DND-41 (cell line): ENCODE data around the gene SLC36A3.

Experiments
- ATAC-seq: fragments of 200-7000 bp; cut with Tn5 transposase; 3 replicates; pipeline ENCODE4 v1.9.1; 2021; ENCODE audit warnings: low read depth; ENCODE audit not compliant: insufficient read depth
- DNase-seq: peaks from one replicate; pipeline ENCODE4 v3.0.0-alpha.2; 2020
- H2AFZ ChIP-seq: 2 replicates; pipeline ENCODE4 v1.6.0; 2012; ENCODE audit warnings: low read depth, low read length
- H3K27ac ChIP-seq: 2 replicates; pipeline ENCODE4 v1.5.1; 2012; ENCODE audit warnings: low read length, inconsistent platforms
- H3K27me3 ChIP-seq: fragments of 200-600 bp; sonication (generic); 2 replicates; pipeline ENCODE4 v1.6.0; 2012; ENCODE audit warnings: low read length, mild to moderate bottlenecking, inconsistent platforms; ENCODE audit not compliant: insufficient read depth, poor library complexity
- H3K36me3 ChIP-seq: 2 replicates; pipeline ENCODE4 v1.5.1; 2012; ENCODE audit warnings: low read length, inconsistent platforms; ENCODE audit not compliant: insufficient read depth
- H3K4me1 ChIP-seq: 2 replicates; pipeline ENCODE4 v1.5.1; 2012; ENCODE audit warnings: mild to moderate bottlenecking, low read length; ENCODE audit not compliant: insufficient read depth
- H3K4me2 ChIP-seq: 2 replicates; pipeline ENCODE4 v1.6.0; 2012; ENCODE audit warnings: mild to moderate bottlenecking, moderate library complexity, low read length, inconsistent platforms; ENCODE audit not compliant: insufficient read depth
- H3K4me3 ChIP-seq, 2 experiments: fragments of 200-600 bp in 1 of 2; shearing (Covaris generic) in 1 of 2; 2 replicates each; pipeline ENCODE4 v1.5.1; 2012 to 2016; ENCODE audit warnings: inconsistent platforms in 2 of 2, low read length in 2 of 2, mild to moderate bottlenecking in 2 of 2, low read depth in 1 of 2, moderate library complexity in 1 of 2
- H3K79me2 ChIP-seq: 2 replicates; pipeline ENCODE4 v1.6.0; 2012; ENCODE audit warnings: low read length, inconsistent platforms; ENCODE audit not compliant: insufficient read depth
- H3K9ac ChIP-seq: 2 replicates; pipeline ENCODE4 v1.6.0; 2012; ENCODE audit warnings: low read depth, mild to moderate bottlenecking, inconsistent platforms, low read length, moderate library complexity
- H3K9me3 ChIP-seq: 2 replicates; pipeline ENCODE4 v1.5.1; 2012; ENCODE audit warnings: low read length, moderate library complexity, mild to moderate bottlenecking, inconsistent platforms; ENCODE audit not compliant: insufficient read depth, severe bottlenecking
- H4K20me1 ChIP-seq: 2 replicates; pipeline ENCODE4 v1.6.0; 2012; ENCODE audit warnings: low read length; ENCODE audit not compliant: insufficient read depth
- EZH2 ChIP-seq: IDR thresholded peaks from 3 replicates; pipeline ENCODE4 v1.6.1; 2012; ENCODE audit warnings: borderline replicate concordance, low read depth, mild to moderate bottlenecking, moderate library complexity, low read length, inconsistent platforms; ENCODE audit not compliant: severe bottlenecking
- TF ChIP-seq, protein P1 (sequence below): IDR thresholded peaks from 2 replicates; pipeline ENCODE4 v1.5.1; 2012; ENCODE audit warnings: borderline replicate concordance, low read length, moderate library complexity, mild to moderate bottlenecking; ENCODE audit not compliant: poor library complexity, severe bottlenecking; ENCODE audit errors: extremely low read depth

The SLC36A3 gene

DNA sequence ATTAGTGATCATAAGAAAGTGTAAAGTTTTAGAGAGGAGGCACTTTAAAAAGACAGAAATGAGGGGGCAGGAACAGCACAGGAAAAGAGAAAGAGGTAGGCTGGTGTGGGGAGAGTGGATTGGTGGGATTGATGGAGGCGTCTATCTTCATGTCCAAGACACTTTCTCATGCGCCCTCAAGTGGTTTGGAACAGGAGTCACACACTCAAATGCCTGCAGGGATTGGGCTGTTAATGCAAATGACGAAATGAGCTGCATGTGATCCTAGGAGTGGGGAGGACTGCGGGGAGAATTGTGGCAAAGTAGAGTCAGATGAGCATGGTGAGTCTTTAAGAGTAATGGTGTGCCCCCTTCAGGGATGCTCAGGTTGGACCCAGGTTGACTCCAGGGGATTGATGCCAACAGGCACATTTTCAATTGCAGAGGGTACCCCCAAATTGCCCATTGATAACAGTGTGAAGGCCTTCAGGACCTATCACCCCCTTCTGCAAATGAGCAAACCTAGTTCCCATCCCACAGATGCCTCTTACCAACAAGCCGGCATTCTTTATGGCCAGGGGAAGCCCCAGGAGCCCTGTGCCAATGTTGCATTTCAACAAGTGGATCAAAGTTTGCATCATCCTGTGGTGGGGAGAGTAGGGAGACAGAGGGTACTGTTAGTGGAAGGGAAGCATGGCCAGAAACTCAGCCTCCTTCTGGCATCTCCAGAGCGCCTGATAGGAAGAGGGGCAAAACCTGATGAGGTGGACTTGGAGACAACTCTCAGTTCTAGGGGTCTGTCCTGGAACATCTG lies 5.3 kb downstream of the SLC36A3 start:
- Histone ChIP-seq H3K9ac (no peak overlapping the region), H3K9me3 (no peaks in the 10 kb centered on the region), H3K4me2 (no peak overlapping the region), H3K4me1 (no peaks in the 10 kb centered on the region), H3K4me3 (no peak overlapping the region), H2AFZ (no peak overlapping the region), H3K27me3 (peaks cover 15% of the 10 kb centered on the region), H3K79me2 (no peaks in the 10 kb centered on the region), H3K36me3 (no peaks in the 10 kb centered on the region), H4K20me1 (no peaks in the 10 kb centered on the region), H3K27ac (no peak overlapping the region)
- no peak for TF ChIP-seq EZH2
- TF ChIP-seq, protein P1, sequence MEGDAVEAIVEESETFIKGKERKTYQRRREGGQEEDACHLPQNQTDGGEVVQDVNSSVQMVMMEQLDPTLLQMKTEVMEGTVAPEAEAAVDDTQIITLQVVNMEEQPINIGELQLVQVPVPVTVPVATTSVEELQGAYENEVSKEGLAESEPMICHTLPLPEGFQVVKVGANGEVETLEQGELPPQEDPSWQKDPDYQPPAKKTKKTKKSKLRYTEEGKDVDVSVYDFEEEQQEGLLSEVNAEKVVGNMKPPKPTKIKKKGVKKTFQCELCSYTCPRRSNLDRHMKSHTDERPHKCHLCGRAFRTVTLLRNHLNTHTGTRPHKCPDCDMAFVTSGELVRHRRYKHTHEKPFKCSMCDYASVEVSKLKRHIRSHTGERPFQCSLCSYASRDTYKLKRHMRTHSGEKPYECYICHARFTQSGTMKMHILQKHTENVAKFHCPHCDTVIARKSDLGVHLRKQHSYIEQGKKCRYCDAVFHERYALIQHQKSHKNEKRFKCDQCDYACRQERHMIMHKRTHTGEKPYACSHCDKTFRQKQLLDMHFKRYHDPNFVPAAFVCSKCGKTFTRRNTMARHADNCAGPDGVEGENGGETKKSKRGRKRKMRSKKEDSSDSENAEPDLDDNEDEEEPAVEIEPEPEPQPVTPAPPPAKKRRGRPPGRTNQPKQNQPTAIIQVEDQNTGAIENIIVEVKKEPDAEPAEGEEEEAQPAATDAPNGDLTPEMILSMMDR = peak; percentile 62
- DNase-seq = peak; percentile 39
- ATAC-seq = peak; percentile 85

DNA sequence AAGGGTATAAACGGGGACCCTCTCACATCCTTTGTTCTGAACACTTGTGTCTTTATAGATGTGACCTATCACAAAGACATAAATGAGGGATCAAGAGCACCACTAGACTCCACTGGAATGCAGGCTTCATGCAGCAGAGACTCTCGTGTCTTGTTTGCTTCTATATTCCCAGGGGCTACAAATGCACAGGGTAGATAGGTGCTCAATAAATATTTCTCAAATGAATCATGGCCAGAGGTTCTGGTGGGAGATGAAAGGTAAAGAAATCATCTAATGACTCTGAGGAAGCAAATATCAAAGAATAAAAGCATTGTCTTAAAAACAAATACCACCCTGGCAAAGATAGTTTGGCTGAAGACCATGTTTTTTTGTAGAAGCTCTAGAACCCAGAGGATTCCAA lies 6.6 kb downstream of the SLC36A3 start:
- DNase-seq (no peak), ATAC-seq (no peak)
- Histone ChIP-seq H2AFZ (no peak overlapping the region), H3K27ac (no peak overlapping the region), H3K79me2 (no peaks in the 10 kb centered on the region), H3K9ac (no peak overlapping the region), H3K27me3 (peaks cover 10% of the 10 kb centered on the region), H3K4me1 (no peaks in the 10 kb centered on the region), H4K20me1 (no peaks in the 10 kb centered on the region), H3K36me3 (no peaks in the 10 kb centered on the region), H3K4me2 (no peak overlapping the region), H3K9me3 (no peaks in the 10 kb centered on the region), H3K4me3 (no peak overlapping the region)
- TF ChIP-seq, protein P1 = no peak
- no peak for TF ChIP-seq EZH2

DNA sequence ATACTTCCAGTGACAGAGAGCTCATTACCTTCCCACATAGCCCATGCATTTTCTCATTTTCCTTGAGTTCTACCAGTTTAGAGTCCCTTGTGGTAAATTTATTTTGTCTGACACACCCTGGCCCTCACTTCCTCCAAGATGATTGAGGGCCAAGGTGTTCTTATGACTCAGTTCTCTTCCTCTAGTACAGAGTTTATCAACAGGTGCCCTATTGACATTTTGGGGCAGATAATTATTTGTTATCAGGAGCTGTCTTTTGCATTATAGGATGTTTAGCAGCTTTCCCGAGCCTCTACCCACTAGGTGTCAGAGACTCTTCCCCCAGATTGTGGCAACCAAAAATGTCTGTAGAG lies 7.1 kb downstream of the SLC36A3 start:
- Histone ChIP-seq H3K4me3 (no peak overlapping the region), H3K36me3 (no peaks in the 10 kb centered on the region), H4K20me1 (no peaks in the 10 kb centered on the region), H3K9ac (no peak overlapping the region), H3K27me3 (peaks cover 10% of the 10 kb centered on the region), H2AFZ (no peak overlapping the region), H3K4me1 (no peaks in the 10 kb centered on the region), H3K27ac (no peak overlapping the region), H3K4me2 (no peak overlapping the region), H3K79me2 (no peaks in the 10 kb centered on the region), H3K9me3 (no peaks in the 10 kb centered on the region)
- ATAC-seq = no peak
- TF ChIP-seq, protein P1 = no peak
- no peak for TF ChIP-seq EZH2
- DNase-seq = no peak
